ENCODE measurements around the gene RNF7.
"Not testable (repeated sequence)": the region's sequence is repeated elsewhere in the genome, so short reads cannot be mapped to it uniquely, and the experiment has no call there.

RNF7 gene

DNA sequence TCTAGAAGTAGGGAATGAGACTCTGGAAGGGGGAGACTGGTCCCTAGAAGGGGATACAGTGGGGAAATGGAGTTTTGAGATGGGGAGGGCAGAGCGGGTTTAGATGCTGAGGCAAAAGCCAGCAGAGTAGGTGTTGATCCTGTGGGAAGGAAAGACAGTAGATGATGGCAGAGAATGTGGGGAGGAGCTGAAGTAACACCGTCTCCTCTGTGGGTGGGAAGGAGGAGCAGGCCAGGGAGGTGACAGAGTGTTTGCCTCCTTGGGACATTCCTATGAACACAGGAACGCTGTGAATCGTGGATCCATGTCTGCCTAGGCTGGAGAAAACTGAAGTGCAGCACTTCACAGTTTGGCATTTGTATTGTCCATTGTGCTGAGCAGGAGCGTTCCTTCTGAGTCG is 45.5 kb downstream of the RNF7 start:
- DNase-seq = no peak

DNA sequence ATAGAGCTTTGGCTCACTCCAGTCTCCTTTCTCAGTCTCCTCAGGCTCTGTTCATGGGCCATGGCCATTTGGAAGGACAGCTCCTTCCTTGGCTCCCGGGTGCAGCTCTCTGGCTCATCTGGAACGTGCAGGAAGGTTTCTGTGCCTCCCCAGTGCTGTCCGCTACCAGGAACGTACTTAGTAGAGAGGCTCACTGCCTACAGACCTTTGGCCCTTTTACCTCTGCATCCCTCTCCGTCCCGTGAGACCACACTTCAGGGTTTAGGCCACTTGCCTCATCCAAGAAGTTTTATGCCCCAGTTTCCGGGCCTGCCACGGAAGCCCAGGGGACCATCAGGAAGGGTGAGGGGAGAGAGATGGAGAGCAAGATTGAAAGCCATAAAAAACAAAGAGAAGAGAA is 46.0 kb downstream of the RNF7 start:
- no peak for DNase-seq

DNA sequence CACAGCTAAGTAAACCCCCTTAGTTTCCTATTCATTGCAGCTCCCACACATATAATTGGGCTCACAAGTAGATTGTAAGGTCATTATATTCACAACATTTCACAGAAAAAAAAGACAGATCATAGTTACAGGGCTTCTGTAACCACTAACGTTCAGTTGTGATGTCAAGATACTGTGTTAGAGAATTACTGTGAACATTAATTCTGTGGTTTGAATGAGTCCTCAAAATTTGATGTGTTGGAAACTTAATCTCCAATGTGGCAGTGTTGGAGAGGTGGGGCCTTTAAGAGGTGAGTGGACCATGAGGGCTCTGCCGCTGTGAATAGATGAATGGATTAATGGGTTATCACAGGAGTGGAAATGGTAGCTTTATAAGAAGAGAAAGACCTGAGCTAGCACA is 46.4 kb downstream of the RNF7 start:
- DNase-seq = no peak

DNA sequence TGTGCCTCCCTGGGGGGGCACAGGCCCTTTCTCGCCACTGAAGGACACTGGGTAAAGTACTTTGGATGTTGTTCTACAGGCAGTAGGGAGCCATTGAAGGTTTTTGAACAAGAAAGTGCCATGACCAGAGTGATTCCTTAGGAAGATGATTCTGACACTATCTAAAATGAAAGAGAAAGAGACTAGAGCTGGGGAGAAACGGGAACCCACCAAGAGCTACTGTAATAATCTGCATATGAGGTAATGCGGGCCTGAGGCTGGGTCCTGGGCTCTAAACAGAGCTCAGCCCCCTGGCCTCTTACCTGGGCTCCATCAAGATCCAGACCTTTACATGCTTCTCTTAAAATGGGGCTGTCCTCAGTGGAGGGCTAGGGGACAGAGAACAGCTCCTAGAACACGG is 50.1 kb downstream of the RNF7 start:
- DNase-seq = no peak

DNA sequence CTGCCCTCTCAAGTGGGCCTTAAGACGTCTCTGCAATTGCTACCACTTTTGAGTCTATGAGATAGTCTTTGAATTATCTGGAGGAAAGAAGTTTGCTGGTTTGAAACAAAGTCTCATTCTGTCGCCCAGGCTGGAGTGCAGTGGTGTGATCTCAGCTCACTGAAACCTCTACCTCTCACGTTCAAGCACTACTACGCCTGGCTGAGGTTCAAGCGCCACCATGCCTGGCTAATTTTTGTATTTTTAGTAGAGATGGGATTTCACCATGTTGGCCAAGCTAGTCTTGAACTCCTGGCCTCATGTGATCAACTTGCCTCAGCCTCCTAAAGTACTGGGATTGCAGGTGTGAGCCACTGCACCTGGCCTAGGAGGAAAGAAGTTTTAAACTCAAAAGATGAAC is 50.7 kb downstream of the RNF7 start:
- DNase-seq = not testable (repeated sequence)

DNA sequence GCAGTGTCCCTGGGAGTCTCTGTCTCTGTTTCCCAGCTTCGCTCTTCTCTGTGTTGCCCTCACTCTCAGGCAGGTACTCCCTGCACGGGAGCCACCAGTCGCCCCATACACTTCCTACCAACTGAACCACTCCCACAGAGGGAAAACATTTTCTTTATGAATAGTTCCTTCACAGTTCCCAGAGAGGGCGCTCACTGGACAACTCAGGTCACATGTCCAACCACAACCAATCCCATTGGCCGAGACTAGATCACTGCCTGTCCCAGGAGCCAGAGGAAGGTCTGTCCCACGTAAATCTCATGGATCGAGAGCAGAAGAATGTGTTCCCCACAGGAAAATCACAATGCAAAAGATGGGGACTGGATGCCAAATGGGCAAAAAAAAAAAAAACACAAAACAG is 51.2 kb downstream of the RNF7 start:
- DNase-seq = peak; percentile 12

DNA sequence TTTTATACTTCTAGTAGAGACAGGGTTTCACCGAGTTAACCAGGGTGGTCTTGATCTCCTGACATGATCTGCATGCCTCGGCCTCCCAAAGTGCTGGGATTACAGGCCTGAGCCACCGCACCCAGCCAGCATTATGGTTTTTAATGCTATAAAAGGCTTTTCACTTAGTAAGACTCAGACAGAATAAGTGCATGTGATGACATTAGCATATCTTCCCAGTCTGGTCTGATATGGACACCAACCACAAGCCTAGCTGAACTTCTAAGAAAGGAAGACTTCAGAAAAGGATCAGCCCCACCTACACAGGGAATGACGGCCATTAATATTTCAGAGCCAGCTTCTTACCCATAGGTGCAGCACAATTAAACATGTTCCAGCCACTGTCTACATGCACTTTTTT is 52.1 kb downstream of the RNF7 start:
- no peak for DNase-seq

DNA sequence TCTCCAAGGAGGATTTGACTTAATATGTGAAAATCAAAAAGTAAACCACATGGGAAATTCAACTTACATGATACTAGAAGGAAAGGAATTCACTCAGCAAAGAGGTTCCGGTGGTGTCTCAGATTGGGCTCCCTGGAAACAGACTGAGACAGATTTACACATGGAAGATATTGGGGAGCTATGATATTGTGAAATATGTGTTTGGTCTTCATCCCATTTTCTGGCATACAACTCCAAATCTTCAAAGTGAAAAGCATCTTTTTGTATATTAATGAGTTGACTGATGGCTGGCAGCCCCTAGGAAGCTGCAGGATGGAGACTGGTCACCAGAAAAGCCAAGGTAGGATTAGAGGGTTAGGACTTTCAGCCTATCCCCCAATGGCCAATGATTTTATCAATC is 54.4 kb downstream of the RNF7 start:
- DNase-seq = no peak

DNA sequence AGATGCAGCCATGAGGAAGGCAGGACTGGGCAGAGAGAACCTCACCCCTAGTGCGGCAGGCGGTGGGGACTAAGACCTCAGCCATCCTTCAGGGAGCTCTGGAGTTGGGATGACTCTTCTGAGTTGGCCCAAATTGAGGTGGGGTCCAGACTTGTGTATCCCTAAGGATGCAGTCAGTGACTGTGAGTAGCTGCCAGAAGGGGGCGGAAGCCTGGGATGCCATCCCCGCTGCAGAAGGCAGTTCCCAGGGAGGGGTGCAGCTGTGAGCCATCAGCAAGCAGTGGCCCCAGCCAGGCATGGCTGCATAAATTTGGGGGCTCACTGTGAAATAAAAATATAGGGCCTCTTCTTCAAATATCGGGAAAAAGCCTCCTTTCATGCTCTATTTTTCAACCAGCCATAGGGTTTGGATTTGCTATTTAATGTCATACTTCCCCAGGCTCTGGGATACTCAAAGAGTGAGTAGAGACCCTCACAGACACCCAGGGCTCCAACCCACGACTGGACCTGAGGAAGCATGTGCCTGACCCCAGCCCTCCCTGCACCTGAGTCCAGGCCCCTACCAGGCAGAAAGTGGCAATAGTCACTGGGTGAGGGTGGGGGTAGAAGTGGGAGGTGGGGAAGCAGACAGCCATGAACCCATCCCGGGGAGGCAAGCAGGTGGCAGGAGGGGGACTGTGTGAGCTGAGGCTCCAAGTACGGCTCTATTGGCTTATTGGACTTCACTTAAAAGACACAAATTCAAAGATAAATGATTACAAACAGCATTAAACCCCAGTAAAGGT is 55.6 kb downstream of the RNF7 start:
- no peak for DNase-seq

DNA sequence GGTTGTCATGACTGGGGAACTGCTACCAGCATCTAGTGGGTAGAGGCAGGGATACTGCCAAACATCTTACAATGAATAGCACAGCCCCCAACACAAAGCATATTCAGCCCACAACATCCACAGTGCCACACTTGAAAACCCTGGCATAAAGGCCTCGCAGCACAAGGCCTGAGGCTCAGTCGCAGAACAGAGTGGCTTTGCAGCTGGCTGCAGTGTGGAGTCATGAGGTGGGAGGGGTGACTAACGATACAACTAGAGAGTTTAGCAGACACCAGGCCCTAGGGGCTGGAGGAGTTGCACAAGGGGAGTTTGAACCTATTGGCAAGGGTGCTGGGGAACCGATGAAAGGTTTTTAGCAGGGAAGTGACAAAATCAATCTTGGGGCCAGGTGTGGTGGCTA is 57.2 kb downstream of the RNF7 start:
- no peak for DNase-seq

DNA sequence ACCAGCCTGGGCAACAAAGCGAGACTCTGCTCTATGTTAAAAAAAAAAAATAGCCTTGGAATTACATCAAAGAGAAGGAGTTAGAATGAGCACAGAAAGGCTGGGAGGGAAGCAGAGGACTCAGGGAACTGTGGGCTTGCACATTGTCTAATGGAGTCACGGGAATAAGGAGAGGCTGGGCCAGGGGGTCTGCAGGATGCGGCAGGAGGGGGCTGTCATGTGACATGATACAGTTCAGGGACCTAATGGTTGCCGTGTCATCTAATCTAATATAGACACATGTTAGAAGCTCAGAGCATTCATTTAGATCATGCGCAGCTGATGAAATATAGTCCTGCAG is 57.6 kb downstream of the RNF7 start:
- DNase-seq = no peak

DNA sequence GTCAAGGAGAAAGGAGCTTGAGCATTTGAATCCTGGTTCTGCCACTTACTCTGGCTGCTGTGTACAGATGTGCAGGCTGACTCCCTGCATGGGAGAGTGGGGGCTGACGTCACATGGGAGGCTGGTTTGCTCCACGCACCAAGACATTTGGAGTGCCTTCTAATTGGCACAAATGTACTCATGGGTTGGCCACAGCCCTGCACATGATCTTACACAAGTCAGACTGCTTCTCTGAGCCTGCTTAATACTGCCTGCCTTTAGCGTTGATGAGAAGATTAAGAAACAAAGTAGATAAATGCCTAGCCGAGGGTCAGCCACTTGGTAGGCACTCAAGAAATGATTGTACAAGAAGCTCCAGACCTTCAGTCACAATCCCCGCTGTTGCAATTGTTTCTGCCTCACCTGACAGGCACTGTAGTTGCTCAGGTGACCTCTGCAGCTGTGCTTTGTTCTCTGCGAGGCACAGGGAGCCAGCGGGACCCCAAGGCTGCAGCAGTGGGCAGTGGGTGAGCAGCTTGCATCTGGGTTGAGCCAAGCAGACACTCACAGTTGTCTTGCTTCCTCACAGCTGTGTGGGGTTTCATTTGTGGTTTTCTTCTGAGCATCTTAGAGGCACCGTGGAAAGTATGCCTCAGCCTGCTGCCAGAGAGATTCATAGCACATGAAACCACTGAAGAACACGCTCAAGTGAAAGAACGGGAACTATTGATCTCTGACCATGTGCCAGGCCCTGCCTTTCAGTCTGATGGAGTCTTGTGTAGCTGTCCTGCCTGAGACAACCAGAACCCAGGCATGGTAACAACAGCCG is 58.2 kb downstream of the RNF7 start:
- DNase-seq = no peak

All from NCI-H226 (cell line).